Esophagus squamous epithelium (tissue), 5 donors: ENCODE measurements around the gene FSHR. TPM values are rescaled to one million over a fixed set of nuclear protein-coding genes. Genes with fewer than 3 reads are reported as not detected.

Experiments used
- DNase-seq: peaks from one replicate; lab custom pipeline; 2025; lab: John Stamatoyannopoulos, UW
- H3K27ac ChIP-seq, 4 donors: fragments of 200-600 bp; sonication (generic); one replicate each; pipeline ENCODE4 v1.5.1; 2016 to 2019; ENCODE audit warnings: mild to moderate bottlenecking in 1 of 4
- H3K27me3 ChIP-seq, 4 donors: fragments of 200-600 bp; sonication (generic); 1 replicate in 3 of 4; 2 replicates in 1 of 4; pipeline versions ENCODE4 v1.5.1 to v1.6.0; 2017 to 2021; ENCODE audit warnings: antibody characterized with exemption in 1 of 4
- H3K36me3 ChIP-seq, 3 donors: fragments of 200-600 bp; sonication (generic); one replicate each; pipeline ENCODE4 v1.5.1; 2016 to 2019
- H3K4me1 ChIP-seq, 3 donors: fragments of 200-600 bp; sonication (generic); one replicate each; pipeline ENCODE4 v1.5.1; 2017 to 2019
- H3K4me3 ChIP-seq, 4 donors: fragments of 200-600 bp; sonication (generic); 1 replicate in 3 of 4; 2 replicates in 1 of 4; pipeline ENCODE4 v1.5.1; 2016 to 2019; ENCODE audit warnings: mild to moderate bottlenecking in 2 of 4, moderate library complexity in 1 of 4
- H3K9me3 ChIP-seq, 3 donors: fragments of 200-600 bp; sonication (generic); one replicate each; pipeline ENCODE4 v1.5.1; 2016 to 2019
- POLR2A ChIP-seq, 4 donors: fragments of 450-650 bp; IDR thresholded peaks; one replicate each; pipeline ENCODE4 v1.6.1; 2017; ENCODE audit warnings: antibody characterized with exemption in 4 of 4, mild to moderate bottlenecking in 4 of 4, moderate library complexity in 3 of 4
- WGBS, 2 donors: methylation state at CpG; one replicate each; pipeline ENCODE4 v1.1.5; 2018; 5-methylcytosine and 5-hydroxymethylcytosine counted together
- intact Hi-C: fragments of 100-400 bp; cut with DNase I; formaldehyde crosslinking; loops from one replicate; pipeline ENCODE4 v1.15.0; 2022
- total RNA-seq, 4 donors: library from RNA; depleted of rRNA; stranded (reverse); fragments of >200 nt; gene quantifications; one replicate each; pipeline ENCODE4 v1.1.0, GENCODE V29; 2016
- TF ChIP-seq, protein P1 (sequence below), 6 experiments: fragments of 450-650 bp in 4 of 6; fragments of 200-600 bp in 2 of 6; sonication (generic) in 2 of 6; IDR thresholded peaks; one replicate each; pipeline ENCODE4 v1.5.1; 2016 to 2019; ENCODE audit warnings: antibody characterized with exemption in 6 of 6, mild to moderate bottlenecking in 4 of 6, moderate library complexity in 4 of 6
- donor health status: DM: yes; HTN: yes; CAD: no.

Gene FSHR
- total RNA-seq, 4 donors from 2014 or later = not detected

- no peak for TF ChIP-seq POLR2A (IDR thresholded peaks at IDR 0.05)
- TF ChIP-seq, protein P1, sequence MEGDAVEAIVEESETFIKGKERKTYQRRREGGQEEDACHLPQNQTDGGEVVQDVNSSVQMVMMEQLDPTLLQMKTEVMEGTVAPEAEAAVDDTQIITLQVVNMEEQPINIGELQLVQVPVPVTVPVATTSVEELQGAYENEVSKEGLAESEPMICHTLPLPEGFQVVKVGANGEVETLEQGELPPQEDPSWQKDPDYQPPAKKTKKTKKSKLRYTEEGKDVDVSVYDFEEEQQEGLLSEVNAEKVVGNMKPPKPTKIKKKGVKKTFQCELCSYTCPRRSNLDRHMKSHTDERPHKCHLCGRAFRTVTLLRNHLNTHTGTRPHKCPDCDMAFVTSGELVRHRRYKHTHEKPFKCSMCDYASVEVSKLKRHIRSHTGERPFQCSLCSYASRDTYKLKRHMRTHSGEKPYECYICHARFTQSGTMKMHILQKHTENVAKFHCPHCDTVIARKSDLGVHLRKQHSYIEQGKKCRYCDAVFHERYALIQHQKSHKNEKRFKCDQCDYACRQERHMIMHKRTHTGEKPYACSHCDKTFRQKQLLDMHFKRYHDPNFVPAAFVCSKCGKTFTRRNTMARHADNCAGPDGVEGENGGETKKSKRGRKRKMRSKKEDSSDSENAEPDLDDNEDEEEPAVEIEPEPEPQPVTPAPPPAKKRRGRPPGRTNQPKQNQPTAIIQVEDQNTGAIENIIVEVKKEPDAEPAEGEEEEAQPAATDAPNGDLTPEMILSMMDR (IDR thresholded peaks at IDR 0.05) = no peak
- H3K9me3 ChIP-seq = no peaks in the 10 kb centered on the region
- H3K27ac ChIP-seq = no peak overlapping the region
- no peak for DNase-seq
- 65 to 76% methylated on average over 4 of the region's 4 CpGs for WGBS, 2 donors
- H3K36me3 ChIP-seq = no peaks in the 10 kb centered on the region
- intact Hi-C loops = no loop called here
- H3K4me1 ChIP-seq = no peaks in the 10 kb centered on the region
- no peak overlapping the region for H3K4me3 ChIP-seq
- no peaks in the 10 kb centered on the region for H3K27me3 ChIP-seq
Observed at GRCh38 chr2:48939232-48939631, 215.1 kb downstream of the FSHR start.

- TF ChIP-seq POLR2A (IDR thresholded peaks at IDR 0.05) = no peak
- TF ChIP-seq, protein P1 (IDR thresholded peaks at IDR 0.05) = no peak
- Histone ChIP-seq H3K4me3 (no peak overlapping the region), H3K27ac (no peak overlapping the region), H3K27me3 (no peaks in the 10 kb centered on the region), H3K9me3 (no peaks in the 10 kb centered on the region), H3K36me3 (no peaks in the 10 kb centered on the region), H3K4me1 (no peaks in the 10 kb centered on the region)
- intact Hi-C loops = no loop called here
- 71 to 87% methylated on average over 4 of the region's 4 CpGs for WGBS, 2 donors
- no peak for DNase-seq
Observed at GRCh38 chr2:48938231-48938630, 216.1 kb downstream of the FSHR start.

DNA sequence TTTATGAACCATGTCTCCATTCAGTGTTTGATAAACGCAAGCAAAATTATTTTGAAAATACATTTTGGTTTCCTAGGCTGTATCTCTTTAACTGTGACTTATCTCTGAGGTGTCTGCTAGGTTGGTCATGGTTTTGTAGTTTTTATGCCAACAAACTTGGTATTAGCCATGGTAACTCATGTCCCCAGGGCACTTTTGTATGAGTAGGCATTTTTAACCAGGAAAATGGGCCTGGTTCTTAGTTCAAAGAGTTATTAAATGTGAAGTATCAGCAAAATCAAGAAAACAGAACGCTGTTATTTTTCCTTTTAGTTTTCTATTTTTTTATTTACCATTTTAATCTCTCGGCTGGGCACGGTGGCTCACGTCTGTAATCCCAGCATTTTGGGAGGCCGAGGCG, 219.5 kb downstream of the FSHR start:
- no peak overlapping the region for H3K4me3 ChIP-seq
- intact Hi-C loops = no loop called here
- H3K9me3 ChIP-seq = no peaks in the 10 kb centered on the region
- no peaks in the 10 kb centered on the region for H3K27me3 ChIP-seq
- H3K27ac ChIP-seq = no peak overlapping the region
- no peak for DNase-seq
- no peaks in the 10 kb centered on the region for H3K4me1 ChIP-seq
- WGBS, 2 donors = 68 to 85% methylated on average over 7 of the region's 7 CpGs
- H3K36me3 ChIP-seq = no peaks in the 10 kb centered on the region
- TF ChIP-seq POLR2A (IDR thresholded peaks at IDR 0.05) = no peak
- TF ChIP-seq, protein P1 (IDR thresholded peaks at IDR 0.05) = no peak

DNA sequence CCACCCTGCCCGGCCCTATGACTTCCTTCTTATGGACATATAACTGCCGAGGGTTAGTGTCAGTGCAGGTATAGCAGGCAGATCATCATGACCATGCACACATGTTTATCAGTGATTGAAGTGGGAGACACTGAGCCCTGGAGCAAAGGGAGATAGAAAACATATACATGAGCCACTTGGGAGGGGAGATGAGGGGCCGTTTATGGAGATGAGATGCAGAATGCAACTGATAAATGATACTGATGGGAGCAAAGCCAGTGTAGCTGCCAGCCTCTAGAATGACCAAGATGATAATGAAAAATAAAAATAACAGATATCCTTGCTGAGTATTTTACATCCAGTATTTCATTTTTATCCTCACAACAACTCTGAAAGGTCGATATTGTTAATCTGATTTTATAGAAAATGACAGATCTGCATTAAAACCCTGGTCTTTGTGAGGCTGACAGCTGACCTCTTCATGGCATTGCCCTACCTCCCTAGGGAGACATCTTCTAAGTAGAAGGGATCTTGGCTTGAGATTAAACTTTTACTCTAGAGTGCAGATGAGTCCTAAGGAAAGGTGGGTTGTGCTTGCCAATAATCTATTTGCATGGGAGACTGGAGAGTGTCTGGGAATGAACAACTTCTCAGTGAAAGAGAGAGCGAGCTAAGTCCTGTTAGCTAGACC, 220.4 kb downstream of the FSHR start:
- intact Hi-C loops = no loop called here
- no peaks in the 10 kb centered on the region for H3K36me3 ChIP-seq
- no peaks in the 10 kb centered on the region for H3K9me3 ChIP-seq
- TF ChIP-seq, protein P1 (IDR thresholded peaks at IDR 0.05) = no peak
- no peak for TF ChIP-seq POLR2A (IDR thresholded peaks at IDR 0.05)
- no peak overlapping the region for H3K4me3 ChIP-seq
- no peaks in the 10 kb centered on the region for H3K4me1 ChIP-seq
- no peak for DNase-seq
- no peaks in the 10 kb centered on the region for H3K27me3 ChIP-seq
- 71 to 80% methylated on average over 5 of the region's 5 CpGs for WGBS, 2 donors
- no peak overlapping the region for H3K27ac ChIP-seq

DNA sequence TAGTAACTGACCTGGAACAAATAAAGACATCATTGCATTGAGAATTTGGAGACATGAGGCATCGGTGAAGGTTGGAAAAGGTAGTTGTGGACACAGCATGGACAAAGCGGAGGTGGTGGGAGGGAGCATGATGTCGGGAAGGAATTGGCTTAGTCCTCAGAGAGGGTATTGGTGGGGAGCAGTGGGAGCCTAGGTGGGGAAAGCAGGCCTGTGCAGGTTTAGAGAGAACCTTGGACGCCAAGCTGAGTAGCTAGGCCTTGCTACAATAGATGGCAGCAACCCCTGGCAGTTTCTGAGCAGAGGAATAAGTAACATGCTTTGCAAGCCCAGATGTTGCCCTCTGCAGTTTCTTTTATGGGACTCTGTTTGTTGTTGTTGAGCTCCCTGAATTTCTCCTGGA, 221.6 kb downstream of the FSHR start:
- Histone ChIP-seq H3K27ac (no peak overlapping the region), H3K4me1 (no peaks in the 10 kb centered on the region), H3K36me3 (no peaks in the 10 kb centered on the region), H3K4me3 (no peak overlapping the region), H3K9me3 (no peaks in the 10 kb centered on the region), H3K27me3 (no peaks in the 10 kb centered on the region)
- TF ChIP-seq, protein P1 (IDR thresholded peaks at IDR 0.05) = no peak
- no peak for TF ChIP-seq POLR2A (IDR thresholded peaks at IDR 0.05)
- intact Hi-C loops = no loop called here
- WGBS, 2 donors = 68 to 82% methylated on average over 4 of the region's 4 CpGs
- no peak for DNase-seq
